GM13977 (cell line): ENCODE results near the gene LRP3.

Source experiments
- DNase-seq: peaks from one replicate; pipeline ENCODE4 v3.0.0; 2012; ENCODE audit warnings: low spot score
- CTCF ChIP-seq: IDR thresholded peaks from 2 replicates; pipeline ENCODE4 v1.5.1; 2012; ENCODE audit warnings: mild to moderate bottlenecking, control low read depth; ENCODE audit not compliant: insufficient read depth; ENCODE audit errors: extremely low read depth, missing control alignments
- in situ Hi-C: fragments of 300-500 bp; cut with MboI; formaldehyde crosslinking; loops from one replicate; pipeline ENCODE4 v1.12.0; 2022; ENCODE audit warnings: low sequenced_read_pairs, low pct_unique_long_range_greater_than_20kb, mixed read lengths, inconsistent platforms; ENCODE audit not compliant: unreplicated experiment

The LRP3 gene

GRCh38 chr19:33234092-33234491 lies 40.0 kb downstream of the LRP3 start:
- in situ Hi-C loops: loop anchor here (10.0 kb wide), 1 partner anchor 171 kb away; no protein-coding TSS in a partner anchor
- no peak for DNase-seq
- no peak for TF ChIP-seq CTCF

GRCh38 chr19:33234736-33235135 lies 40.6 kb downstream of the LRP3 start:
- in situ Hi-C loops: loop anchor here (10.0 kb wide), 1 partner anchor 170 kb away; no protein-coding TSS in a partner anchor
- DNase-seq: no peak
- no peak for TF ChIP-seq CTCF

DNA sequence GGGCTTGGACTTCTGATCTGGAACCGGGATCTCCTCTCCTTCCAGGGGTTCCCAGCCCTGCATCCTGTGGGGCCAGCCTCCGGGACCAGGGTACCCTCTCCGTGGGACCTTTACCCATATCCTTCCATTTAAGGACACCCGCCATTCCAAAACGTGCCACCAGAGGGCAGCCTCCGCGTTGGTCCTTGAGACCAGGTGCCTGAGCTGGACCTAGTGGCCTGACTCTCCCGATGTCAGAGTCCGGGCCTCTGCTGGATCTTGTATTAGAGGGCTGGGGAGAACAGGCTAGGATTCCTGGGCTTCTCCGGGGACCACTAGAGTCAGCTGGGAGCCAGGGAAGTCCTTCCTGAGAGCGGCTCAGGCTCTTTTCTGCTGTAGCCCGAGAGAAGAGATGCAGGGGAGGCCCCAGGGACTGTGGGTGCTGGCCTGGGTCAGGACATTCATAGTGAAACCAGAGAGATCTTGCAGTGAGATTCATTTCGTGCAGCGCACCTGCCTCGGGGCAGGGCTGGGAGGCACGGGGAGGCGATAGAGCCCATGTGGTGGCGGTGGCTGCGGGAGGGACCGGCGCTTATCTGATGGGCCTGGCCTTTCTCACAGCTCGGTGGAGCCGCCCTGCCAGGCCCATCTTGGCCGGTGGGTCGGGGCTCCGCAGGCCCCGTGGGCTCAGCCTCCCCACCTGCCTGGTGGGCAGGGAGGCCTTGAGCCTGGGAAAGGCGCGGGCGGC lies 41.3 kb downstream of the LRP3 start:
- peak; percentile 94 for DNase-seq
- peak; percentile 92 for TF ChIP-seq CTCF
- in situ Hi-C loops: loop anchor here (10.0 kb wide), 1 partner anchor 169 kb away; no protein-coding TSS in a partner anchor

GRCh38 chr19:33235996-33236350 lies 41.8 kb downstream of the LRP3 start:
- DNase-seq: no peak
- no peak for TF ChIP-seq CTCF
- in situ Hi-C loops: loop anchor here (10.0 kb wide), 1 partner anchor 169 kb away; no protein-coding TSS in a partner anchor

DNA sequence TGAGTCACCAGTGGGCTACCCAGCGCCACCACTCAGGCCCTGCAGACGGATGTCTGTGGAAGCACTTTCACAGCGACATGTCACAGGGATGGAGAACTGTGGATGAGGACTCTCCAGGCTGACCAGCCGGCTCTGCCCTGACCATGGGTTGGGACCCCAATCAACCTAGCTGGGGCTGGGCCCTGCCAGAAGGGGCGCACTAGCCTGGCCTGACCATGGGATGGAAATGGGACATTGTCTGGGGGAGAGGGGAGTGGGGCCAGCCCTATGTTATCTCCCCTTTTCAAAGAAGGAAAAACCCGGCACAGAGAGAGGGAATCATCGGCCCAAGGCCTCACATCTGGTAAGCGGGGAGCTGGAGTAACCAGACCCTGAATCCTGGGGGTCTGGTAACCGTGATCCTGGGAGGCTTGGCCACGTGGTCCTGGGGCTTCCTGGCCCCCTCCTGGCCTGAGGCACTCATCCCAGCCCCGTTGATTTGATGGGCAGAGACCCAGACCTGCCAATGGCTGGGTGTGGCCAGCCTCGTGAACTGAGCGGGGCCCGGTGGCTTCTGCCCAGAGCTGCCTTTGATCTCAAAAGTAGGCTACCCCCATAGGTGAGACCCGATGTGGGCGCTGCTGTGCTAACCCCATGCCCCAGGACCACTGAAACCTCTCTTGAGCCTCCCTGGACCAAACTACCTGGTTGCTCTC lies 42.7 kb downstream of the LRP3 start:
- in situ Hi-C loops: loop anchor here (10.0 kb wide), 1 partner anchor 168 kb away; no protein-coding TSS in a partner anchor
- TF ChIP-seq CTCF: no peak
- DNase-seq: no peak

DNA sequence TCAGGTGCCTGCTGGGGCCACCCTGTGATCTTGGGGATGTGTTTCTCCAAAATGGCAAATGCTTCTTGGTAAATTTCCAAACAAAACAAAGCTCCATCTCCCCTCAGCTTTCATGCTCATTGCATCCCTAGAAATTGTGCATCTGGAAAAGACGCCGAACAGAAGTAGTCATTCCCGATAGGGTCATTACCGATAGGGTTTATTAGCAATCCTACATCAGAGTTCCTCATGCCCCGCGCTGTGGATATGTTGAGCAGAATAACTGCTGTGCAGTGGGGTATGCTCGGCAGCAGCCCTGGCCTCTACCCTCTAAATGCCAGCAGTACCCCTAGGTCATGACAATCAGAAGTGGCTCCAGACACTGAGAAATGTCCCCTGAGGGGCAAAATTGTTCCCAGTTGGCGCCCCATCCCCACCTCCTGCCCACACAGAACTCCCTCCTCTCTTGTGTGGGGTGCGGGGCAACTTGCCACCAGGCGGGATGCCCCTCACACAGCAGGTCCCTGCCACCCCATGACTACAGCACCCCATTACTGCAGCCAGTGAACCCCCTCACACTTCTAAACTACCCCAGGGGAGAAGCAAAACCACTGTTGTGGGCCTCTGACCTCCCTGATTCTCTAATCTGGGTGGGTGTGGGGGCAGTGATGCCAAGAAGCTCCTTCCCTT lies 44.5 kb downstream of the LRP3 start:
- no peak for TF ChIP-seq CTCF
- in situ Hi-C loops: loop anchor here (10.0 kb wide), 1 partner anchor 166 kb away; no protein-coding TSS in a partner anchor
- DNase-seq: no peak
